SH-SY5Y (cell line): ENCODE results near the gene SLIT1.
A peak's percentile ranks its signal among the peaks of the same experiment; 100 is the strongest.

Experiments
- GATA2 ChIP-seq: IDR thresholded peaks from 2 replicates; pipeline ENCODE4 v1.6.1; 2011; ENCODE audit warnings: mild to moderate bottlenecking, low read depth, low read length
- GATA3 ChIP-seq: IDR thresholded peaks from 2 replicates; pipeline ENCODE4 v1.6.1; 2011; ENCODE audit warnings: low read depth, mild to moderate bottlenecking, low read length, moderate library complexity

Gene SLIT1

DNA sequence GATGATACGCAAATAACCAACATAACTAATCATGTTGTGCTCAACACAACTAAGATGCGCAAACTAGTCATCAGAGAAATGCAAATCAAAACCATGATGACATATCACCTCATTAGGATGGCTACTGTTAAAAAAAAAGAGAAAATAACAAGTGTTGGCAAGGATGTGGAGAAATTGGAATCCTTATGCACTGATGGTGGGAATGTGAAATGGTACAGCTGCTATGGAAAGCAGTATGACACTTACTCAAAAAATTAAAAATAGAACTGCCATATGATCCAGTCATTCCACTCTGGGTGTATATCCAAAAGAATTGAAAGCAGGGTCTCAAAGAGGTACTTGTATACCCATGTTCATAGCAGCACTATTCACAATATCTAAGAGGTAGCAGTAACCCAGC is 42.9 kb downstream of the SLIT1 start:
- no peak for TF ChIP-seq GATA2
- TF ChIP-seq GATA3 = no peak

- TF ChIP-seq GATA2 (peak; percentile 20), GATA3 (no peak)
Observed at GRCh38 chr10:97140902-97141745, 44.6 kb downstream of the SLIT1 start.

DNA sequence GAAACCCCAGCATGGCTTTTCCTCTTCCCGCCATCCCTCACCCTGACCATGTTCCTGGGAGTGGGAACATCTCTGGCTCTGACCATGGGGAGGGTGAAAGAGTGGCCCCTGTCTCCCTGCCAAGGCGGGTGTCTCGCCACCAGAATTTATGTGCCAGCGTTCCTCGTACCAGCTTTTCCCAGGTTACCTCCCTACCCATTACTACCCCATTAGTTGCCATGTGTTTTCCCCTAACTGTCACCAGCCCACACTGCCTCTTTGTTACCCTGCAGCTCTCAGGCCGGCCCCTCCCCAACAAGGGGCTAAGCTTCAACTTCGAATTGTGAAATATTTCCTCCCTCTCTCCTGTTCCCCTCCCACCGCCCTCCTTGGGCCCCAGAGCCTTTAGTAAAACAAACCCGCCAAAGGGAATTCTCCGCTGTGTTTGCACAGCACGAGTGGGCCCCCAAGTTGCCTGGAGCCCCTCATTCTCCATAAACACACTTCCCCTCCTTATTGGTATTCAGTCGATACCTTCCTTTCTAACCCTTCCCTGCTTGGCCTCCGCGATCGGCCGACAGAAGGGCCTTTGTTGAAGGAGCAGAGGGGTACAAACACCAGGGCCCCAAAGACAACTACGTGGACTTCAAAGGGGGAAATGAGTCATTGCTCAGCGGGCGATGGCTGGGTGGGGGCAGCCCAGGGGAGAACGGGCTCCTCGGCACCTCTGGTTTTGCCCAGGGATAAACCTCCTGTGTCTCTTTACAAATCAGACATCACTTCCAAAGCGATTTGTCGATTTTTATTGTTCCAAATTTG is 45.5 kb downstream of the SLIT1 start:
- TF ChIP-seq GATA3 = no peak
- no peak for TF ChIP-seq GATA2

GRCh38 chr10:97139651-97140048 is 46.1 kb downstream of the SLIT1 start:
- TF ChIP-seq GATA2 = no peak
- no peak for TF ChIP-seq GATA3

DNA sequence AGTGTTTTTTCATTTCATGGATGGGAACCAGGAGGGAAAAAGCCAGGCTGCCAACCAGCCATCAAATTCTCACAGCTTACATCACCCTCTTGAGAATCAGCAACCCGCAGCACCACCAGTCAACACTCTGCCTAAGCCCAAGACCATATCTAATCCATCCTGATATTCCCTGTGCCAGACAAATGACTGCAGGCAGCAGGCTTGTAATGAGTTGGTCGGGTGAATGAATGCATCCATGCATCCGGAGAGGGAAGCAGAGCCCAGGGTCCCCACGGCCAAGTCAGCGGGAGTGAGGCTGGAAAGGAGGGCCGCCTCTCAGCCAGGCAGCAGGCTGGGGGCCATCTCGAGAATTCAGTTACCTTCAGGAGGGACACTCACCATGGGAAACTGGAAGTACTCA is 46.9 kb downstream of the SLIT1 start:
- TF ChIP-seq GATA3 (no peak), GATA2 (no peak)

GRCh38 chr10:97138174-97138573 is 47.6 kb downstream of the SLIT1 start:
- TF ChIP-seq GATA3 = no peak
- TF ChIP-seq GATA2 = no peak

DNA sequence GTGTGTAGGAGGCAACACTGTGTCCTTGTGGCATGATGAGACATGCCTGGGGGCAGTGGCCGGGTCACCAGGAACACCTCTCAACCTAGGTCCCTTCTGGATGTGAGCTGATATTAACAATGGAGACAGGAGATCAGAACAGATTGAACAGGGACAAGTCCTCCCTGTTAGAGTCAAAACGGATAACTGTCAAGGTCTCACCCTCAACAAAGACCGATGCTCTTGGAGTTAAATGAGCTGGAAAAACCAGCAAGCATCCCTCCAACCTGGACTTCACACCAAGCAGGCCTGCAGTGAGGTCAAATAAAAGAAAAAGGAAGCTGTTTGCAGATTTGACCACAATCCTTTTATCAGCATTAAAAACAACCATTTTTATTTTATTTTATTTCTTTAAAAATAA is 49.0 kb downstream of the SLIT1 start:
- TF ChIP-seq GATA3 = no peak
- TF ChIP-seq GATA2 = no peak

DNA sequence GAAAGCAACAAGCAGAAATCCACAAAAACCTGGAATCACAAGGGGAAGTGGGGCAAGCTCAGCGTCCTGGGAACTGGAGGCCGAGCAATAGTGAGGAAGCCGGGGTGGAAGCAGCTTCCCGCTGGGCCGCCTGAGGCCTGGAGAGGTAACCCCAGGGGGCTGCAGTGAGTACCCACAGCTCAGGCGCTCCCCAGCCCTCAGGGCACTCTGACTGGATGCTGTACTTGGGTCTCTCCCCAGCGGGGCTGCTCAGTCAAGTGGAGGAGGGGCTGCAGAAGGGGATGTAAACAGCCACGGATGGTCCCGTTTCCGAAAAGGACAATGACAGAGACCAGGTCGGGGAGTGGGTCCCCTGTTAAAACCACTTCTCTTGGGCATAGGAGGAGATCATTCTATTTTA is 50.3 kb downstream of the SLIT1 start:
- TF ChIP-seq GATA2 = no peak
- TF ChIP-seq GATA3 = no peak

DNA sequence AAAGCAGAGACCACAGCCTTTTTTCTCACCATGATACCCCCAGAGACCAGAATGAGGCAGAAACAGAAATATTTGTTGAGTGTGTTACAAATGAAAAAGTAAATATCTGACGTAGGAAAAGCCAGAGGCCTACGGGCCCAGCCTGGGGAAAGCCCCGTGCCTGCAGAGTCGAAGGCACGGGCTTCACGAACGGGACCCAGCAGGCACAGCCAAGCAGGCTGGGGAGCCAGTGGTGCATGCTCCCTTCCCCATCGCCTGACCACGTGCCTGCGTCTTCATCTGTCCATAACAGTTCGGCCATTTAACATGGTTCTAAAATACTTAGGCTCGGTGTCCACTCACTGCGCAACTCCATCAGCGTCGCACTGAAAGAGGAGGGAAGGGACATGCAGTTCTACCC is 50.8 kb downstream of the SLIT1 start:
- TF ChIP-seq GATA2 (no peak), GATA3 (no peak)

GRCh38 chr10:97134110-97134509 is 51.6 kb downstream of the SLIT1 start:
- TF ChIP-seq GATA3 = no peak

DNA sequence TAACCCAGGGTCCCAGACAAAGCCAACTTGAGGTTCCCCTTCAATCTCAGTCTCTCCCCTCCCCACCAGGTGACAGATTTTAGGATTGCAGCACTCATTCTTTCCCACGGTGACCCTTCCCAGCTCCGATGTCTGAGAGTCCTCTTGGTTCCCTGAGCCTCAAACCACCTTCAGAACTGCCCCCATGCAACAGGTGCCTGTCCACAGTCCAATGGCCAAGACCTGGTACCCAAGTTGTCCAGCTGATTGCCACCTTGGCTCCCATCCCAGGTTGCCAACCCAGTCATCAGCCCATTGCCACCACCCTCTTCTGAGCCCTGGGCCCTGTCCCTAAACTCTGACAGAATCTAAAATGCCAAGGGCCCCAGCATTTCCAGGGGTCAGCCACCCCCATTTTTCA is 53.5 kb downstream of the SLIT1 start:
- no peak for TF ChIP-seq GATA2
- TF ChIP-seq GATA3 = no peak

DNA sequence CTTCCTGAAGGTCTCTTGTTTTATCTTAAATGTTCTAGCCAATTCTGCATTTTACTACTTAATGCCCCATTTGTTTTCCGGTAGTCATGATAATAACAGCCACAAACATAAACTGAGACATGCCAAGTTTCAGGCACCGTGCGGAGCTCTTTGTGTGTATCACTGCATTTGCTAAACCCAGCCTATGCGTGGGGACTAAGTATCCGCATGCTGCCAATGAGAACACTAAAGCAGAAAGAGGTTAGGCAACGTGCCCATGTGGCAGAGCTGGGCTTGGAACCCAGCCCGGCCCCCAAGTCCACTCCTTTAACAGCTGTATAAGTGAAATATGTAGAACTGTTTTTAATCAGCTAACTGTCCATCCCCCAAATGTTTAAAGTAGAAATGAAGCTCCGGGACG is 54.1 kb downstream of the SLIT1 start:
- TF ChIP-seq GATA3 (no peak), GATA2 (no peak)

DNA sequence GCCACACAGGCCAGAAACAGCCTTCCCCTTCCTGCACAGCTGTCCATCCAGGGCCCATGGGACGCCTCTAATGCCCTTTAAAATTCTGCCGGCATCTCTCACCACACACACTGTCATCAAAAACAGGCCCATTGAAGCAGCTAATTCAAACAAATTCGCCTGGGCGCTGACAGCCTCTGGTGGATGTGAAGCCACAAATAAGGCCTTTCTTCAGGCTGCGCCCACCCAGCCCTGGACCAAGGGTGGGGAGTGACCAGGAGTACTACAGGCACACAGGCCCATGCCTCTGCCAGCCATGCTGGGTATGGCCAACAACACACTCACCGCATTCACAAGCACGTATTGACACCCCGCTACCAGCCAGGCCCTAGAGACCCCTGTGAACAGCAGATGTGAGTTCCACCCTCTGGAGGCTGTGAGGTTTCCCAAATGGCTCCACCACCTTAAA is 54.6 kb downstream of the SLIT1 start:
- TF ChIP-seq GATA3 (no peak), GATA2 (no peak)

DNA sequence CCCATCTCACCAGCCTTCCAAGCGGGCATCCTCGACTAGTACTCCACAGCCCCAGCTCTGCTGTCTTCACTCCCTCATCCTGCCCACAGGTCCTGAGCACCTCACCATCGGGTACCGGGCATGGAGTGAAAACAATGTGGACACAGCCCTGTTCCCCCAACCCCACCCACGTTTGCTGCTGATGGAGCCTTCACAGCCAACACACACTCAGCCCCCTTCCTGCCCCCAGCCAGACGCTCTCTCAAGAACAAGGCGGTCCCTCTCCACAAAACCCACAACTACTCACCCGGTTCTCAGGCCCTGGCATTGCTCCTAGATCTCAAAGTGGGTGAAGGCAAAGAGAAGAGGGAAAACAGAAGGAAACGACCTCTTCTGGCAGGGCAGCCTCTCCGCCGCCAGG is 56.1 kb downstream of the SLIT1 start:
- TF ChIP-seq GATA2 (no peak), GATA3 (no peak)
